Measurements from ENCODE around the gene SNX24.

- TF ChIP-seq CTCF (IDR thresholded peaks at IDR 0.05), result no peak
- TF ChIP-seq POLR2AphosphoS5 (IDR thresholded peaks at IDR 0.05), result no peak
- no peak for TF ChIP-seq POLR2A (IDR thresholded peaks at IDR 0.05)
- TF ChIP-seq EP300 (IDR thresholded peaks at IDR 0.05; ENCODE audit: low read depth), result no peak
Measured at GRCh38 chr5:122924719-122925395, 79.4 kb downstream of the SNX24 start.
